PC-3 (cell line): ENCODE measurements around the gene GRPEL2. TPM values are rescaled to one million over a fixed set of nuclear protein-coding genes. Genes with fewer than 3 reads are reported as not detected.

Experiments used
- ATAC-seq: fragments of 200-7000 bp; cut with Tn5 transposase; 2 replicates; pipeline ENCODE4 v1.9.1; 2020; ENCODE audit warnings: mild to moderate bottlenecking, moderate library complexity
- BruUV-seq: library from RNA; stranded (reverse); fragments of 400-500 nt; replicated peaks from 2 replicates; lab custom pipeline; 2021; lab: Mats Ljungman, UMichigan
- CTCF ChIA-PET: fragments of 300-600 bp; sonication (Branson Sonifier 250); formaldehyde crosslinking; loops from one replicate; lab custom pipeline; 2022; ENCODE audit warnings: antibody characterized with exemption; lab: Charles Lee
- POLR2A ChIA-PET: fragments of 300-600 bp; sonication (Branson Sonifier 250); formaldehyde crosslinking; loops from one replicate; lab custom pipeline; 2022; ENCODE audit warnings: antibody characterized with exemption; ENCODE audit not compliant: unreplicated experiment; lab: Charles Lee
- DNase-seq: peaks from one replicate; pipeline ENCODE4 v3.0.0-alpha.2; 2015
- H2AFZ ChIP-seq: fragments of 300-600 bp; sonication (generic); 2 replicates; pipeline ENCODE4 v1.6.0; 2016; ENCODE audit warnings: antibody characterized with exemption, low read length
- H3F3A ChIP-seq: fragments of 300-600 bp; sonication (generic); one replicate; pipeline ENCODE4 v1.6.0; 2017; ENCODE audit warnings: antibody characterized with exemption, low read length, control low read depth, mild to moderate bottlenecking; ENCODE audit not compliant: unreplicated experiment
- H3K27ac ChIP-seq: fragments of 300-600 bp; sonication (generic); 2 replicates; pipeline ENCODE4 v1.5.1; 2016; ENCODE audit warnings: mild to moderate bottlenecking, low read length
- H3K27me3 ChIP-seq: fragments of 300-600 bp; sonication (generic); 2 replicates; pipeline ENCODE4 v1.6.1; 2016; ENCODE audit warnings: low read length, mixed read lengths
- H3K36me3 ChIP-seq: fragments of 300-600 bp; sonication (generic); 2 replicates; pipeline ENCODE4 v1.6.1; 2016; ENCODE audit warnings: low read depth, mixed run types, low read length, mixed read lengths
- H3K4me1 ChIP-seq: fragments of 300-600 bp; sonication (generic); 2 replicates; pipeline ENCODE4 v1.5.1; 2016; ENCODE audit warnings: low read length; ENCODE audit not compliant: insufficient read depth
- H3K4me2 ChIP-seq: fragments of 300-600 bp; sonication (generic); 2 replicates; pipeline ENCODE4 v1.6.0; 2016; ENCODE audit warnings: low read length
- H3K4me3 ChIP-seq: fragments of 300-600 bp; sonication (generic); 2 replicates; pipeline ENCODE4 v1.5.1; 2016; ENCODE audit warnings: mild to moderate bottlenecking, low read length, mixed read lengths
- H3K79me2 ChIP-seq: fragments of 300-600 bp; sonication (generic); 2 replicates; pipeline ENCODE4 v1.6.1; 2017; ENCODE audit warnings: low read length, mixed read lengths
- H3K9ac ChIP-seq: fragments of 300-600 bp; sonication (generic); 2 replicates; pipeline ENCODE4 v1.6.0; 2016; ENCODE audit warnings: mild to moderate bottlenecking, low read length
- H3K9me2 ChIP-seq: fragments of 300-600 bp; sonication (generic); replicated peaks from 2 replicates; pipeline ENCODE4 v1.6.1; 2016; ENCODE audit warnings: mixed run types, low read length, mixed read lengths
- H3K9me3 ChIP-seq: fragments of 300-600 bp; sonication (generic); 2 replicates; pipeline ENCODE4 v1.6.1; 2016; ENCODE audit warnings: low read length, mixed read lengths
- H4K20me1 ChIP-seq: fragments of 300-600 bp; sonication (generic); 2 replicates; pipeline ENCODE4 v1.6.1; 2016; ENCODE audit warnings: low read length, mixed read lengths
- EZH2 ChIP-seq: fragments of 300-600 bp; sonication (generic); IDR thresholded peaks from one replicate; pipeline ENCODE4 v1.6.1; 2017; ENCODE audit warnings: antibody characterized with exemption, mild to moderate bottlenecking, low read length; ENCODE audit not compliant: unreplicated experiment
- EZH2phosphoT487 ChIP-seq: fragments of 300-600 bp; sonication (generic); IDR thresholded peaks from 2 replicates; pipeline ENCODE4 v1.6.1; 2018; ENCODE audit warnings: mild to moderate bottlenecking, antibody characterized with exemption, low read length, borderline replicate concordance
- intact Hi-C: fragments of 100-400 bp; cut with micrococcal nuclease; formaldehyde crosslinking; loops from 2 replicates; pipeline ENCODE4 v1.9.0; 2023
- total RNA-seq: library from RNA; depleted of rRNA; stranded (reverse); fragments of >200 nt; gene quantifications from 2 replicates; pipeline ENCODE4 v1.2.3, GENCODE V29; 2014
- TF ChIP-seq, protein P1 (sequence below): fragments of 300-600 bp; sonication (generic); conservative IDR thresholded peaks from 2 replicates; pipeline ENCODE4 v1.5.1; 2017; ENCODE audit warnings: antibody characterized with exemption, low read depth, mild to moderate bottlenecking, low read length

Gene GRPEL2
- total RNA-seq, 1 experiment from 2014 or later, result 43.8 TPM

DNA sequence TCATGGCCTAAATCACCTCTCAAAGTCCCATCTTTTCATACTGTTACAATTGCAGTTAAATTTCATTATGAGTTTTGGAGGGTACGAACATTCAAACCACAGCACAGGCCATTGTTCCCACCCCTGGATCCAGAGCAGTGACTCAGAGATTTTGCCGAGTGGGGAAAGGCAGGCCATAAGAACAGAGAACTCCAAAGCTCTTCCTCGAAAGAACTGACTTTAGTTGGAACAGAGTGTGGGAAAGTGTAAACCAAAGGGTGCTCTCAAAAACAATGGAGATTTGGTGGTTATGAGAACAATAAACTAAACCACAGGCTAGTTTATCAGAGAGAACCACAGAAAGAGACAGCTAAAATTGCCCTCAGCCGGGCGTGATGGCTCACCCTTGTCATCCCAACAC is 19.4 kb upstream of the GRPEL2 start:
- H3K4me3 ChIP-seq, result no peak overlapping the region
- ChIA-PET CTCF (interaction anchor here (0.7 kb wide), 1 partner anchor 78 kb away, joined by 6 read pairs; no protein-coding TSS in a partner anchor), POLR2A (no interaction called here)
- BruUV-seq, result no TSS peak
- H3K36me3 ChIP-seq, result no peaks in the 10 kb centered on the region
- no peak overlapping the region for H3K9ac ChIP-seq
- no peaks in the 10 kb centered on the region for H3K9me3 ChIP-seq
- H3K4me1 ChIP-seq, result peaks cover 10% of the 10 kb centered on the region
- no peak for ATAC-seq
- no peaks in the 10 kb centered on the region for H4K20me1 ChIP-seq
- intact Hi-C loops, result loop anchor here (10.0 kb wide), 1 partner anchor 61 kb away; no protein-coding TSS in a partner anchor
- H3K27ac ChIP-seq, result no peak overlapping the region
- no peaks in the 10 kb centered on the region for H3K27me3 ChIP-seq
- TF ChIP-seq, protein P1, sequence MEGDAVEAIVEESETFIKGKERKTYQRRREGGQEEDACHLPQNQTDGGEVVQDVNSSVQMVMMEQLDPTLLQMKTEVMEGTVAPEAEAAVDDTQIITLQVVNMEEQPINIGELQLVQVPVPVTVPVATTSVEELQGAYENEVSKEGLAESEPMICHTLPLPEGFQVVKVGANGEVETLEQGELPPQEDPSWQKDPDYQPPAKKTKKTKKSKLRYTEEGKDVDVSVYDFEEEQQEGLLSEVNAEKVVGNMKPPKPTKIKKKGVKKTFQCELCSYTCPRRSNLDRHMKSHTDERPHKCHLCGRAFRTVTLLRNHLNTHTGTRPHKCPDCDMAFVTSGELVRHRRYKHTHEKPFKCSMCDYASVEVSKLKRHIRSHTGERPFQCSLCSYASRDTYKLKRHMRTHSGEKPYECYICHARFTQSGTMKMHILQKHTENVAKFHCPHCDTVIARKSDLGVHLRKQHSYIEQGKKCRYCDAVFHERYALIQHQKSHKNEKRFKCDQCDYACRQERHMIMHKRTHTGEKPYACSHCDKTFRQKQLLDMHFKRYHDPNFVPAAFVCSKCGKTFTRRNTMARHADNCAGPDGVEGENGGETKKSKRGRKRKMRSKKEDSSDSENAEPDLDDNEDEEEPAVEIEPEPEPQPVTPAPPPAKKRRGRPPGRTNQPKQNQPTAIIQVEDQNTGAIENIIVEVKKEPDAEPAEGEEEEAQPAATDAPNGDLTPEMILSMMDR, result no peak
- no peak for TF ChIP-seq EZH2phosphoT487
- no peak for TF ChIP-seq EZH2
- no peak for DNase-seq
- H3K9me2 ChIP-seq, result no peaks in the 10 kb centered on the region
- H3K79me2 ChIP-seq, result no peaks in the 10 kb centered on the region
- no peak overlapping the region for H2AFZ ChIP-seq
- no peak overlapping the region for H3K4me2 ChIP-seq
- no peaks in the 10 kb centered on the region for H3F3A ChIP-seq

DNA sequence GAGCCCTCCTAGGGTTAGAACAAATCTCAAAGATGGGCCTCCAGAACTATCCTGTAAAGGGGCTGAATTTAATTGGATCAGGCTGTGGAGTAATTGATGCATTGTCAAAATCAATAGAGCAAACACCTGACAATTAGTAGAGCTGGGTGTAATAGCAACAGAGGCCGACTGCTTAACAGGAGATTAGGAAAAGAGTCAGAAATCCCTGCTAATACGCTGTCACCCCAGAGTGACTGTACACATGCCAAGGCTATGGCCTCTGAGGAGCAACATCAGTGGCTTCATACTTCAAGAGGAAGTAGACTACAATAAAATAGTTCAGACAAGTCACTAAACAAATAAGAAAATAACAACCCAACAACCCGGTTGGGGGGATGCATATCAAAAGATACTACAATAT is 18.7 kb upstream of the GRPEL2 start:
- Histone ChIP-seq H3K9ac (no peak overlapping the region), H4K20me1 (no peaks in the 10 kb centered on the region), H3K79me2 (no peaks in the 10 kb centered on the region), H3K9me3 (no peaks in the 10 kb centered on the region), H3K9me2 (no peaks in the 10 kb centered on the region), H3K4me2 (no peak overlapping the region), H2AFZ (no peak overlapping the region), H3K27ac (no peak overlapping the region), H3K27me3 (no peaks in the 10 kb centered on the region), H3K36me3 (no peaks in the 10 kb centered on the region), H3K4me3 (no peak overlapping the region), H3F3A (no peaks in the 10 kb centered on the region), H3K4me1 (peaks cover 5% of the 10 kb centered on the region)
- DNase-seq (peak; percentile 66), ATAC-seq (peak; percentile 86)
- no peak for TF ChIP-seq EZH2
- TF ChIP-seq EZH2phosphoT487, result no peak
- TF ChIP-seq, protein P1, result no peak
- POLR2A ChIA-PET, result no interaction called here
- BruUV-seq, result no TSS peak
- intact Hi-C loops, result loop anchor here (10.0 kb wide), 1 partner anchor 62 kb away; no protein-coding TSS in a partner anchor
- CTCF ChIA-PET, result interaction anchor here (0.7 kb wide), 1 partner anchor 78 kb away, joined by 6 read pairs; no protein-coding TSS in a partner anchor

DNA sequence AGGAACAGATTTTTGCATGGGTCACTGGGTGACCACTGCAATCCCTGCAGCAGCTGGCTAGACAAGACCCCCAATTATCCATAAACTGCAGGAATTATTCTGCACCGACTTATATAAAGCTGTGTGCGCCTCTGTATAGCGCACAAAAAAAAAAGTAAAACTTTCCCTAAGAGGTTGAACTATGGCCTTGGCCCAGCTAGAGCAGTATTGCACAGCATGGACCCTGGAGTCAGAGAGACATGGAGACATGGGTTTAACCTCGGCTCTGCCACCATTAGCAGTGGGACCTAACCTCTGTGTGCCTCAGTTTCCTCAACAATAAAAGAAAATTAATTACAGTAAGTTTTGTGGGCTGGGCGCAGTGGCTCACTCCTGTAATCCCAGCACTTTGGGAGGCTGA is 17.1 kb upstream of the GRPEL2 start:
- ATAC-seq, result no peak
- no peak overlapping the region for H3K4me3 ChIP-seq
- H2AFZ ChIP-seq, result no peak overlapping the region
- no peak for DNase-seq
- no peaks in the 10 kb centered on the region for H3K36me3 ChIP-seq
- H3K4me1 ChIP-seq, result peaks cover 5% of the 10 kb centered on the region
- no peaks in the 10 kb centered on the region for H4K20me1 ChIP-seq
- intact Hi-C loops, result loop anchor here (10.0 kb wide), 1 partner anchor 63 kb away; no protein-coding TSS in a partner anchor
- no peak overlapping the region for H3K4me2 ChIP-seq
- TF ChIP-seq, protein P1, result no peak
- no peak for TF ChIP-seq EZH2
- TF ChIP-seq EZH2phosphoT487, result no peak
- no peaks in the 10 kb centered on the region for H3F3A ChIP-seq
- H3K27ac ChIP-seq, result no peak overlapping the region
- H3K79me2 ChIP-seq, result no peaks in the 10 kb centered on the region
- BruUV-seq, result no TSS peak
- no peak overlapping the region for H3K9ac ChIP-seq
- no peaks in the 10 kb centered on the region for H3K9me2 ChIP-seq
- ChIA-PET POLR2A (no interaction called here), CTCF (no interaction called here)
- no peaks in the 10 kb centered on the region for H3K9me3 ChIP-seq
- no peaks in the 10 kb centered on the region for H3K27me3 ChIP-seq
